Left ventricle myocardium inferior (tissue), 1 donor: Measurements from ENCODE around the gene SLC26A11. TPM values are rescaled to one million over a fixed set of nuclear protein-coding genes. Genes with fewer than 3 reads are reported as not detected.

Experiments
- DNase-seq: peaks from one replicate; pipeline ENCODE4 v3.0.0-alpha.2; 2020
- H3K27ac ChIP-seq: fragments of 200-600 bp; replicated peaks from 2 replicates; pipeline ENCODE4 v1.8.0; 2021
- H3K27me3 ChIP-seq: fragments of 200-600 bp; 2 replicates; pipeline ENCODE4 v1.8.0; 2021; ENCODE audit warnings: low read depth
- H3K36me3 ChIP-seq: fragments of 200-600 bp; 2 replicates; pipeline ENCODE4 v1.8.0; 2021
- H3K4me1 ChIP-seq: fragments of 200-600 bp; 2 replicates; pipeline ENCODE4 v1.8.0; 2021
- H3K4me3 ChIP-seq: fragments of 200-600 bp; 2 replicates; pipeline ENCODE4 v1.8.0; 2021; ENCODE audit warnings: mild to moderate bottlenecking, moderate library complexity
- H3K9me3 ChIP-seq: fragments of 200-600 bp; replicated peaks from 2 replicates; pipeline ENCODE4 v1.8.0; 2021
- CTCF ChIP-seq: fragments of 200-600 bp; IDR thresholded peaks from 2 replicates; pipeline ENCODE4 v1.8.0; 2021; ENCODE audit warnings: antibody characterized with exemption, mild to moderate bottlenecking, borderline replicate concordance
- intact Hi-C: fragments of 100-400 bp; cut with micrococcal nuclease; formaldehyde crosslinking; loops from one replicate; pipeline ENCODE4 v1.11.0; 2022
- long read RNA-seq: library from polyadenylated mRNA; unstranded; transcript quantifications from one replicate; pipeline ENCODE4 v2.0.0, GENCODE V29; 2021
- total RNA-seq: library from RNA; stranded (reverse); fragmentation: NEBNext Ultra II Directional; extraction: Animal tissue kit (Norgen Biotek cat#: 25700); gene quantifications from one replicate; pipeline ENCODE4 v1.2.1, GENCODE V29; 2021
- donor health status: DM: no; HTN: yes; CAD: no; lungs with severe emphysema.

Gene SLC26A11
- total RNA-seq = 4.1 TPM
- long read RNA-seq, partial matches to known transcripts = 5 of 15 reads
- long read RNA-seq, other reads (novel, unspliced or antisense) = 6 of 15 reads

GRCh38 chr17:80220054-80220735, at the start of gene SLC26A11, which contains the start of gene SGSH:
TSS of gene SLC26A11 (plus strand) at chr17:80220427. CDS start at chr17:80221561, 1,134 bp downstream.
TSS of gene SGSH (minus strand) at chr17:80220333. CDS start at chr17:80220313, 20 bp downstream.
- Histone ChIP-seq H3K27me3 (no peaks in the 10 kb centered on the region), H3K27ac (peak within 1 kb of the TSS; percentile 83), H3K36me3 (peaks cover 21% of the 10 kb centered on the region), H3K9me3 (no peaks in the 10 kb centered on the region), H3K4me1 (peaks cover 30% of the 10 kb centered on the region), H3K4me3 (peak within 1 kb of the TSS; percentile 98)
- intact Hi-C loops = no loop called here
- TF ChIP-seq CTCF = peak; percentile 27
- peak; percentile 86 for DNase-seq

DNA sequence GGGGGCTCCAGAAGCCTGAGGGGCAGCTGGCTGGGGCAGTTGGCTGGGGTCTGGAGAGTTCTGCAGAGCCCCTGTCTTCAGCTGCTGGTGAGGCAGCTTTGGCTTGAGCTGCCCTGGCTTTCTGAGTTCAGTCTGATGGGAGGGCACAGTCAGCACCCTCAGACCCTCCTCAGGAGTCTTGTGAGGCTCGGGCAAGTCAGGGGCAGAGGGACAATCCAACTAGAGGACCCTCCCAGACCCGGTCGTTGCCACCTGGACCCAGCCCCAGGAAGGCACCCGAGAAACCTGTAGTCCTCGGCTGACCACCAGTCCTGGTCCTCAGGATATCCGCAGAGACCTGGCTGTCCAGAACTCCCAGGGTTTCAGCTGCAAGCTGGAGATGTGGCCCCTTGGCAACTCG, 48.5 kb upstream of the SLC26A11 start:
- H3K27ac ChIP-seq = no peak overlapping the region
- H3K4me3 ChIP-seq = no peak overlapping the region
- intact Hi-C loops = no loop called here
- TF ChIP-seq CTCF = no peak
- peaks cover 36% of the 10 kb centered on the region for H3K27me3 ChIP-seq
- DNase-seq = no peak
- H3K36me3 ChIP-seq = no peaks in the 10 kb centered on the region
- peaks cover 6% of the 10 kb centered on the region for H3K4me1 ChIP-seq
- no peaks in the 10 kb centered on the region for H3K9me3 ChIP-seq

DNA sequence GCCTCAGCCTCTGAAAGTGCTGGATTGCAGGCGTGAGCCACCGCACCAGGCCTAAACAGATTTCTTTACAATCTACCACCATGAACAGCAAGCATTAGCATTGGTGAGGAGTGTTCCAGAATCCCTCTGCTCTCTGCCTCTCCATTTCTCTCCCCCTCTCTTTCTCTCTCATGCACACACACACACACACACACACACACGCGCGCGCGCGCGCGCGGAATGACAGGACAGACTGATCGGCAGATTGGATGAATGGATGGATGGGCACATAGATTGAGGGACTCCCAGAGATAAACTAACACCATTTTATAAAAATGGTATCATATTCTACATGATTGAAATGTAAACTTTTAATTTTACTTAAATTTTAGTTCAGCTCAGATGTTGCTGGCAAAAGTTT, 47.1 kb upstream of the SLC26A11 start:
- Histone ChIP-seq H3K27ac (no peak overlapping the region), H3K27me3 (peaks cover 36% of the 10 kb centered on the region), H3K4me1 (peaks cover 6% of the 10 kb centered on the region), H3K9me3 (no peaks in the 10 kb centered on the region), H3K36me3 (no peaks in the 10 kb centered on the region), H3K4me3 (no peak overlapping the region)
- no peak for TF ChIP-seq CTCF
- intact Hi-C loops = no loop called here
- DNase-seq = no peak

DNA sequence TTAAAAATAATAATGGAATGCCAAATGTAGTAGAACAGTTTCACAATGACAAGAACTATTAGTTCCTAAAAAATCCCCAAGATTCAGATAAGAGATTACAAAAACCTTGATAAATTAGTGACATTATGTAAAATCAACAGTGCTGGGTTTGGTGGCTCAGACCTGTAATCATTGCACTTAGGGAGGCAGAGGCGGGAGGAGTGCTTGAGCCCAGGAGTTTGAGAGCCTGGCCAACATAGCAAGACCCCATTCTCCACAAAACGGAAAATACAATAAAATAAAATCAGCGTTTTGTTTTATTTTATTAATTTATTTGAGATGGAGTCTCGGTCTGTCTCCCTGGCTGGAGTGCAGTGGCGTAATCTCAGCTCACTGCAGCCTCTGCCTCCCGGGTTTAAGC, 46.3 kb upstream of the SLC26A11 start:
- Histone ChIP-seq H3K27me3 (peaks cover 33% of the 10 kb centered on the region), H3K36me3 (no peaks in the 10 kb centered on the region), H3K9me3 (no peaks in the 10 kb centered on the region), H3K27ac (no peak overlapping the region), H3K4me1 (peaks cover 6% of the 10 kb centered on the region), H3K4me3 (no peak overlapping the region)
- intact Hi-C loops = no loop called here
- no peak for TF ChIP-seq CTCF
- no peak for DNase-seq

GRCh38 chr17:80176757-80177156, 43.5 kb upstream of the SLC26A11 start:
- Histone ChIP-seq H3K36me3 (no peaks in the 10 kb centered on the region), H3K27ac (no peak overlapping the region), H3K4me1 (peaks cover 6% of the 10 kb centered on the region), H3K27me3 (peaks cover 31% of the 10 kb centered on the region), H3K9me3 (no peaks in the 10 kb centered on the region), H3K4me3 (no peak overlapping the region)
- DNase-seq = no peak
- intact Hi-C loops = no loop called here
- no peak for TF ChIP-seq CTCF
